NCI-H510A (cell line): ENCODE results near the gene SKI.
"Not testable (repeated sequence)": the region's sequence is repeated elsewhere in the genome, so short reads cannot be mapped to it uniquely, and the experiment has no call there.

Source experiments
- DNase-seq: peaks from one replicate; lab custom pipeline; 2025; lab: John Stamatoyannopoulos, UW

SKI gene

GRCh38 chr1:2242814-2243725 lies 15.0 kb downstream of the SKI start:
- no peak for DNase-seq

GRCh38 chr1:2247045-2247394 lies 18.9 kb downstream of the SKI start:
- DNase-seq = not testable (repeated sequence)

- no peak for DNase-seq
These were observed 19.6 kb downstream of the SKI start for GRCh38 chr1:2247760-2248126.

GRCh38 chr1:2248127-2248826 lies 20.2 kb downstream of the SKI start:
- no peak for DNase-seq

GRCh38 chr1:2248854-2249558 lies 20.9 kb downstream of the SKI start:
- DNase-seq = no peak

GRCh38 chr1:2249559-2249906 lies 21.4 kb downstream of the SKI start:
- no peak for DNase-seq

GRCh38 chr1:2250721-2251281 lies 22.7 kb downstream of the SKI start:
- DNase-seq = no peak

- no peak for DNase-seq
These were observed 23.2 kb downstream of the SKI start for GRCh38 chr1:2251363-2251762.

- DNase-seq = no peak
These were observed 23.7 kb downstream of the SKI start for GRCh38 chr1:2251786-2252185.

- no peak for DNase-seq
These were observed 24.3 kb downstream of the SKI start for GRCh38 chr1:2252423-2252822.

GRCh38 chr1:2253036-2253796 lies 25.1 kb downstream of the SKI start:
- no peak for DNase-seq

GRCh38 chr1:2253797-2254480 lies 25.8 kb downstream of the SKI start:
- no peak for DNase-seq

GRCh38 chr1:2255047-2255419 lies 26.9 kb downstream of the SKI start:
- DNase-seq = no peak

GRCh38 chr1:2255420-2256369 lies 27.6 kb downstream of the SKI start:
- no peak for DNase-seq

- no peak for DNase-seq
These were observed 28.5 kb downstream of the SKI start for GRCh38 chr1:2256435-2257244.

- no peak for DNase-seq
These were observed 29.1 kb downstream of the SKI start for GRCh38 chr1:2257245-2257627.

- DNase-seq = no peak
These were observed 30.1 kb downstream of the SKI start for GRCh38 chr1:2258122-2258681.

- no peak for DNase-seq
These were observed 30.9 kb downstream of the SKI start for GRCh38 chr1:2258996-2259395.
